GM23338 (cell line): ENCODE measurements around the gene KCNJ10. TPM values are rescaled to one million over a fixed set of nuclear protein-coding genes. Genes with fewer than 3 reads are reported as not detected.

ENCODE experiments used
- ATAC-seq: fragments of 200-7000 bp; cut with Tn5 transposase; 3 replicates; pipeline ENCODE4 v1.9.1; 2020
- DNase-seq: peaks from one replicate; pipeline ENCODE4 v3.0.0-alpha.2; 2015; ENCODE audit warnings: low spot score
- H2AFZ ChIP-seq: fragments of 200-600 bp; sonication (generic); 2 replicates; pipeline ENCODE4 v1.8.0; 2016; ENCODE audit warnings: antibody characterized with exemption, mild to moderate bottlenecking, moderate library complexity
- H3F3A ChIP-seq: fragments of 200-600 bp; sonication (generic); replicated peaks from 2 replicates; pipeline ENCODE4 v1.8.0; 2017; ENCODE audit warnings: antibody characterized with exemption, mixed run types, low read depth
- H3K27ac ChIP-seq: fragments of 200-600 bp; sonication (generic); 2 replicates; pipeline ENCODE4 v1.6.1; 2016; ENCODE audit warnings: low read depth
- H3K27me3 ChIP-seq: fragments of 200-600 bp; sonication (generic); 2 replicates; pipeline ENCODE4 v1.8.0; 2016; ENCODE audit warnings: mild to moderate bottlenecking, mixed run types, moderate library complexity; ENCODE audit not compliant: insufficient read depth
- H3K36me3 ChIP-seq: fragments of 200-600 bp; sonication (generic); 2 replicates; pipeline ENCODE4 v1.8.0; 2016; ENCODE audit warnings: mild to moderate bottlenecking; ENCODE audit not compliant: insufficient read depth
- H3K4me1 ChIP-seq: fragments of 200-600 bp; sonication (generic); 2 replicates; pipeline ENCODE4 v1.8.0; 2016; ENCODE audit warnings: mild to moderate bottlenecking, moderate library complexity; ENCODE audit not compliant: insufficient read depth
- H3K4me2 ChIP-seq: fragments of 200-600 bp; sonication (generic); 2 replicates; pipeline ENCODE4 v1.7.1; 2017; ENCODE audit warnings: mixed run types
- H3K4me3 ChIP-seq: fragments of 200-600 bp; sonication (generic); 2 replicates; pipeline ENCODE4 v1.6.1; 2016; ENCODE audit warnings: mixed run types
- H3K79me2 ChIP-seq: fragments of 200-600 bp; sonication (generic); replicated peaks from 2 replicates; pipeline ENCODE4 v1.8.0; 2017; ENCODE audit warnings: mild to moderate bottlenecking; ENCODE audit not compliant: insufficient read depth
- H3K9me2 ChIP-seq: fragments of 200-600 bp; sonication (generic); 2 replicates; pipeline ENCODE4 v1.8.0; 2017; ENCODE audit not compliant: insufficient read depth
- H4K20me1 ChIP-seq: fragments of 200-600 bp; sonication (generic); replicated peaks from 2 replicates; pipeline ENCODE4 v1.8.0; 2017; ENCODE audit warnings: mild to moderate bottlenecking; ENCODE audit not compliant: insufficient read depth
- H3K27ac Mint-ChIP-seq: 2 replicates; pipeline ENCODE4 v1.8.0; 2020; ENCODE audit warnings: inconsistent platforms, mild to moderate bottlenecking, moderate library complexity, mixed read lengths
- H3K27me3 Mint-ChIP-seq: 3 replicates; pipeline ENCODE4 v1.8.0; 2022; ENCODE audit warnings: low read depth, mild to moderate bottlenecking, moderate library complexity, mixed read lengths, inconsistent platforms; ENCODE audit not compliant: insufficient read depth, poor library complexity
- H3K36me3 Mint-ChIP-seq: 3 replicates; pipeline ENCODE4 v1.8.0; 2021; ENCODE audit warnings: low read depth, mild to moderate bottlenecking, inconsistent platforms, moderate library complexity, mixed read lengths
- H3K4me1 Mint-ChIP-seq: 3 replicates; pipeline ENCODE4 v1.8.0; 2020; ENCODE audit warnings: mild to moderate bottlenecking, inconsistent platforms, mixed read lengths
- H3K4me3 Mint-ChIP-seq: 3 replicates; pipeline ENCODE4 v1.8.0; 2021; ENCODE audit warnings: moderate library complexity, mild to moderate bottlenecking, inconsistent platforms, mixed read lengths
- H3K9me3 Mint-ChIP-seq: 3 replicates; pipeline ENCODE4 v1.8.0; 2020; ENCODE audit warnings: moderate library complexity, mild to moderate bottlenecking, inconsistent platforms, mixed read lengths
- CREB1 ChIP-seq: fragments of 250-450 bp; sonication (Bioruptor Pico); IDR thresholded peaks from 2 replicates; pipeline ENCODE4 v1.5.0; 2020; ENCODE audit warnings: low read depth, mild to moderate bottlenecking, moderate library complexity
- CTCF ChIP-seq, 2 experiments: fragments of 200-600 bp in 1 of 2; sonication (generic) in 1 of 2; conservative IDR thresholded peaks; 2 replicates each; pipeline versions ENCODE4 v1.5.1 to v1.6.1; 2016 to 2017; ENCODE audit warnings: antibody characterized with exemption in 2 of 2, low read depth in 2 of 2, mild to moderate bottlenecking in 2 of 2, moderate library complexity in 1 of 2
- EZH2 ChIP-seq: fragments of 200-600 bp; sonication (generic); IDR thresholded peaks from one replicate; pipeline ENCODE4 v1.8.0; 2017; ENCODE audit warnings: antibody characterized with exemption, mild to moderate bottlenecking, low read depth; ENCODE audit not compliant: unreplicated experiment
- JUNB ChIP-seq: IDR thresholded peaks from one replicate; pipeline ENCODE4 v1.6.1; 2016; ENCODE audit warnings: antibody characterized with exemption; ENCODE audit not compliant: unreplicated experiment
- NANOG ChIP-seq: IDR thresholded peaks from 2 replicates; pipeline ENCODE4 v1.6.1; 2016; ENCODE audit warnings: antibody characterized with exemption, borderline replicate concordance
- POLR2AphosphoS5 ChIP-seq: IDR thresholded peaks from 2 replicates; pipeline ENCODE4 v1.6.1; 2016; ENCODE audit warnings: antibody characterized with exemption, low read depth
- REST ChIP-seq: IDR thresholded peaks from one replicate; pipeline ENCODE4 v1.6.1; 2018; ENCODE audit warnings: antibody characterized with exemption; ENCODE audit not compliant: unreplicated experiment
- ZNF114 ChIP-seq: fragments of 250-450 bp; sonication (Bioruptor Pico); IDR thresholded peaks from 2 replicates; pipeline ENCODE4 v1.5.0; 2020; ENCODE audit warnings: mild to moderate bottlenecking, moderate library complexity
- ZNF462 ChIP-seq: fragments of 250-450 bp; sonication (Bioruptor Pico); IDR thresholded peaks from 2 replicates; pipeline ENCODE4 v1.5.0; 2020; ENCODE audit warnings: mild to moderate bottlenecking, moderate library complexity
- polyA plus RNA-seq: library from polyadenylated mRNA; unstranded; fragments of >200 nt; fragmentation: Nextera tagmentation; extraction: Ambion mirVana; gene quantifications from 2 replicates; pipeline ENCODE4 v1.2.1, GENCODE V29; 2016
- total RNA-seq: library from RNA; depleted of rRNA; stranded (reverse); fragments of >200 nt; shearing (Covaris generic); gene quantifications from 2 replicates; pipeline ENCODE4 v1.2.3, GENCODE V29; 2014

Gene KCNJ10
- total and polyA plus RNA-seq, 2 experiments from 2014 or later: 1.4 to 2.8 TPM

- DNase-seq: no peak
- H3K4me3 ChIP-seq: no peak overlapping the region
- no peaks in the 10 kb centered on the region for H3K9me2 ChIP-seq
- peaks cover 37% of the 10 kb centered on the region for H3K27me3 Mint-ChIP-seq
- H3K36me3 Mint-ChIP-seq: peaks cover 25% of the 10 kb centered on the region
- ATAC-seq: no peak
- no peak overlapping the region for H3K4me3 Mint-ChIP-seq
- H3K27ac ChIP-seq: no peak overlapping the region
- H3F3A ChIP-seq: peaks cover 5% of the 10 kb centered on the region
- peaks cover 17% of the 10 kb centered on the region for H3K4me1 Mint-ChIP-seq
- H3K27ac Mint-ChIP-seq: no peak overlapping the region
- no peaks in the 10 kb centered on the region; the same call in 2 of the 3 replicates for H3K9me3 Mint-ChIP-seq
- no peaks in the 10 kb centered on the region; the same call in 1 of the 2 replicates for H3K36me3 ChIP-seq
- no peaks in the 10 kb centered on the region; the same call in 1 of the 2 replicates for H4K20me1 ChIP-seq
- no peaks in the 10 kb centered on the region for H3K79me2 ChIP-seq
- H2AFZ ChIP-seq: no peak overlapping the region
- no peaks in the 10 kb centered on the region for H3K4me1 ChIP-seq
- H3K27me3 ChIP-seq: peaks cover 29% of the 10 kb centered on the region
- no peak for TF ChIP-seq REST
- no peak for TF ChIP-seq CTCF (conservative IDR thresholded peaks at IDR 0.05; ENCODE audit: low read depth in 2 of 2)
- no peak for TF ChIP-seq CREB1 (CRISPR knock-in tag)
- TF ChIP-seq ZNF114: no peak
- no peak for TF ChIP-seq JUNB
- TF ChIP-seq ZNF462 (CRISPR knock-in tag): no peak
- no peak for TF ChIP-seq POLR2AphosphoS5
- TF ChIP-seq NANOG: no peak
- no peak for TF ChIP-seq EZH2
- H3K4me2 ChIP-seq: no peak overlapping the region
These were observed 17.2 kb upstream of the KCNJ10 start for GRCh38 chr1:160087118-160087662.
